Measurements from ENCODE around the gene NOL8.

GRCh38 chr9:92313624-92314012 is 11.5 kb downstream of the NOL8 start:
- TF ChIP-seq CTCF (IDR thresholded peaks at IDR 0.05) (no peak), POLR2A (IDR thresholded peaks at IDR 0.05) (no peak)
